NOMO-1 treated with dmso at 0.1 percent for 144 hours (cell line): ENCODE measurements around the gene CBFA2T3.

ENCODE experiments used
- DNase-seq: peaks from one replicate; lab custom pipeline; 2025; ENCODE audit not compliant: unreplicated experiment; lab: John Stamatoyannopoulos, UW

The CBFA2T3 gene

DNA sequence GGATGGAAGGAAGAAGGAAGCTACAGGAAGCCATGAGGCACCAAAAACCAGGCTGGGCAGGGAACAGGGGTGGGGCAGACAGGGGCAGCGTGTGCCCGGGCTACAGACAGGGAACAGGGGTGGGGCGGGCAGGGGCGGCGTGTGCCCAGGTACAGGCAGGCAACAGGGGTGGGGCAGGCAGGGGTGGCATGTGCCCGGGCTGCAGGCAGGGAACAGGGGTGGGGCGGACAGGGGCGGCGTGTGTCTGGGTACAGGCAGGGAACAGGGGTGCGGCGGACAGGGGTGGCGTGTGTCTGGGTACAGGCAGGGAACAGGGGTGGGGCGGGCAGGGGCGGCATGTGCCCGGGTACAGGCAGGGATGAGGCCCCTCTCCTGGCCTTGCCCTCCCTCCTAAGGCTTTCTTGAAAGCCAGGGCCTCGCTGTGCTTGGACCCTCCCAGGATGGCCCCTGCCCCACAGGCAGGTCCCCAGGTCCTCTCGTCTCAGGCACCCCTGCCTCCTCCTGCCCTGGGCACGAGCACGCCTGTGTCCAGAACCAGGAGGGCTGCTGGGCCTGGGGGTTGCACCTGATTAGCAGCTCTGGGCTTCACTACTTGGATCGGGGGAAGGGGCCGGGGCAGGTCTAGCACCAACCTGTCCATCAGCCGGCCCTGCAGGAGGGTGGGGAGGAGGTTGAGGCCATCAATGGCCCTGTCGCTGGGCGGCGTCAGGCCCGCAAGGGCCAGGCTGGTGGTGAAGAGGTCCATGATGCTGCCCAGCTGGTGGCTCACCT lies 150.8 kb downstream of the CBFA2T3 start:
- no peak for DNase-seq

DNA sequence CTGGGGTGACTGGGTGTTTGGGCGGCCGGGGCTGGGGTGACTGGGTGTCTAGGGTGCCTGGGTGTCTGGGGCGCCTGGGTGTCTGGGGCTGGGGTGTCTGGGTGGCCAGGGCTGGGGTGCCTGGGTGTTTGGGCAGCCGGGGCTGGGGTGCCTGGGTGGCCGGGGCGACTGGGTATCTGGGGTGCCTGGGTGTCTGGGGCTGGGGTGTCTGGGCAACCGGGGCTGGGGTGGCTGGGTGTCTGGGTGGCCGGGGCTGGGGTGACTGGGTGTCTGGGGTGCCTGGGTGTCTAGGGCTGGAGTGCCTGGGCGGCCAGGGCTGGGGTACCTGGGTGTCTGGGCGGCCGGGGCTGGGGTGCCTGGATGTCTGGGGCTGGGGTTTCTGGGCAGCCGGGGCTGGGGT lies 151.9 kb downstream of the CBFA2T3 start:
- no peak for DNase-seq
